ENCODE results near the gene TMBIM1.
"Not testable (repeated sequence)": the region's sequence is repeated elsewhere in the genome, so short reads cannot be mapped to it uniquely, and the experiment has no call there.

Gene TMBIM1

DNA sequence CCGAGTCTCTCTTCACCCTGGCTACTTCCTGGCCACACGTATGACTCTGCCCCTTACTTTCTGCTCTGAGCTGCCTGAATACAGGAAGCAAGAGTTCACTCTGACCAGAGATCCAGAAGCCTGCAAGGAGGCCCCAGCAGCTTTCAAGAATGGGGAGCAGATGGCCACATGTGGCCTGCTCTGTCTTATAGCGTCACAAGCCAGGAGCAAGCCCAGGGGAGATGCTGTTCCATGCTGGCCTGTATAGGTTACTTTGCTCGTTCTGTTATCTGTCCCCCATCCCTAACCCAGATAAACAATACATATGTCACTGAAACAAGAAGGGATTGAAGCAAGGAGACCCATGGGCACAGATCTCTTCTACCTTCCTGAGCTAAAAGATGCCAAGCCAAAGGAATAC is 17.7 kb downstream of the TMBIM1 start:
- FAIRE-seq (no peak), DNase-seq (ENCODE audit: extremely low spot score, insufficient read length, low read depth) (no peak)

DNA sequence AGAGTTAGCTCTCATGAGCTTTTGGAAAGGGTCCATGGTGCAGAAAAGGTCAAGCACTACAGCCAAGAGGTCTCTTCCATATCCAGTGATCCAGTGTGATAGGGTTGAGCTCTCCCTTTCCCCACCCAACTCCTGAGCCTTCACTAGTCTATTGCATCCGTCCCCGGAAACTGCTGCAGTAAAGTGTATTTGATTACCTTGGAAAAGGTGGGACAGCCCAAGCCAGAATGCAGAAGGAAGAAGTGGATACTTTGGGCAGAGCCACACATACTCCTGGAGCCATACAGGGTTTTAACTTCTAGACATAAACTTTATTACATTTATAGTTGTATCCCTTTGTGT is 18.4 kb downstream of the TMBIM1 start:
- DNase-seq (ENCODE audit: extremely low spot score, insufficient read length, low read depth), result no peak
- FAIRE-seq, result no peak

DNA sequence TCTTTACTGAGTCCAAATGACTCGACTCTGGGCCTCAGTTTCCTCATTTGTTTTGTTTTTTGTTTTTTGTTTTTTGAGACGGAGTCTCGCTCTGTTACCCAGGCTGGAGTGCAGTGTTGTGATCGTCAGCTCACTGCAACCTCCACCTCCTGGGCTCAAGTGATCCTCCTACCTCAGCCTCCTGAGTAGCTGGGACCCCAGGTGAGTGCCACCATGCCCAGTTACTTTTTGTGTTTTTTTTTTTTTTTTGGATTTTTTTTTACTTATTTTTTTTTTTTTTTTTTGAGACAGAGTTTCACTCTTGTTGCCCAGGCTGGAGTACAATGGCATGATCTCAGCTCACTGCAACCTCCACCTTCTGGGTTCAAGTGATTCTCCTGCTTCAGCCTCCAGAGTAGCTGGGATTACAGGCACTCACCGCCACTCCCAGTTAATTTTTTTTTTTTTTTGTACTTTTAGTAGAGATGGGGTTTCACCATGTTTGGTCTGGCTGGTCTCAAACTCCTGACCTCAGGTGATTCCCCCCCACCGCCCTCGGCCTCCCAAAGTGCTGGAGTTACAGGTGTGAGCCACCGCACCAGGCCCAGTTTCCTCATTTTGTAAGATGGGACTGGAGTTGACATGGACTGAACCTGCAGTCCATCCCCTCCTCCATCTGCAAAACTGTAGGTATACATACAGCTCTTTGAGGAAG is 18.9 kb downstream of the TMBIM1 start:
- not testable (repeated sequence) for FAIRE-seq

DNA sequence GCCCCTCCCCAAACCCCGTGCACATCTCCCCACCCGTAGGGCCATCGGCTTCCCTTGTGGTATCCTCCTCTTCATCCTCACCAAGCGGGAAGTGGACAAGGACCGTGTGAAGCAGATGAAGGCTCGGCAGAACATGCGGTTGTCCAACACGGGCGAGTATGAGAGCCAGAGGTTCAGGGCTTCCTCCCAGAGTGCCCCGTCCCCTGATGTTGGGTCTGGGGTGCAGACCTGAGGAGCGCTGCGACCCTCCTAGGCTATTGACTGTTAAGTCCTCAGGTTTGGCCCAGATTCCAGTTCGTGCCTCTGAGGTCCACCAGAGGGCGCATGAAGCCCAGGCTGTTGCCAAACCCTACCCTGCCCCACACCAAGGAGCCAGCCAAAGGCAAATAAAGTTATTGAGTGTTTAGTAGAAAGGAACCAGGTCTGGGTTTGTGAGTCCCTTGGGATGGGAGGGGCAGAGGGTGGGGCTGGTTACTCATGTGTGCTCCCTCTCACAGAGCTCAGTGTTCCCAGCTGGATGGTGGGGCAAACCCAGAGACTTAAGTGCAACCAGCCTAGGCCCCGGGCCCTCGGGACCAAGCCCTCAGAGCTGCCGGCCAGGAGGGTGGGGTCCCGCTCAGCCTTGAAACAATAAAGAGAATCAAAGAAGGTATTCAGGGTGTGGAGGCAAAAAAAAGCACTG is 19.6 kb downstream of the TMBIM1 start:
- peak; percentile 86 for FAIRE-seq
- no peak for DNase-seq (ENCODE audit: extremely low spot score, insufficient read length, low read depth)

More for the DNA sequence above, 18.9 kb downstream of the TMBIM1 start:
- not testable (repeated sequence) for DNase-seq (ENCODE audit: extremely low spot score, insufficient read length, low read depth)

DNA sequence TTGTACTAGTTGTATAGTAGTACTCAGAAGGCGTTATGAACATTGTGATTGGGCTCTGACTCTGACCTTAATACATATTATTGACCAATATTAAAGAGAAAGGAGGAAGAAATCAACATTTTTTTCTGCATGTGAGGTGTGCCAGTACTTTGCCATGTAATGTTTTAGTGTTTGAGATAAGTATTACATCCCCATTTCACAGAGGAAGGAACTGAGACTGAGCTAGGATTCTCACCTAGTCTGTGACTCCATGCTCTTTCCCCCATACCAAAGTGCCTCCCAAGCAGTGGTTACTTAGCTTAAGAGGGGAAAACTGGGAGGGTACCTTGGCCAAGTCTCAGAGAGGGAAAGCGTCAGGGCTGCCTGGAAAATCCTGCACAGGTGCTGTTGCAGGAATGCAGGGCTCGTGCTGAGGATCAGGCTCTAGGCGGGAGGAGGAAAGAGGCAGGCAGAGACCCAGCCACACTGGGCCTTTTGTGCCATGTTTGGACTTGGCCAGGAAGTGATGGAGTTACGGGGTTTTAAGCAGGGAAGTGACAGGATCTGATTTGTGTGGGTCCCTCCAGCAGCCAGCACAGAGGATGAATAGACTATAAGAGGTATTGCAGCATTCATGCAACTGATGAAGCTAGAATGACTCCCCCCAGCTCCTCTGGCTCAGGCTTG is 20.3 kb downstream of the TMBIM1 start:
- no peak for DNase-seq (ENCODE audit: extremely low spot score, insufficient read length, low read depth)
- FAIRE-seq, result no peak

DNA sequence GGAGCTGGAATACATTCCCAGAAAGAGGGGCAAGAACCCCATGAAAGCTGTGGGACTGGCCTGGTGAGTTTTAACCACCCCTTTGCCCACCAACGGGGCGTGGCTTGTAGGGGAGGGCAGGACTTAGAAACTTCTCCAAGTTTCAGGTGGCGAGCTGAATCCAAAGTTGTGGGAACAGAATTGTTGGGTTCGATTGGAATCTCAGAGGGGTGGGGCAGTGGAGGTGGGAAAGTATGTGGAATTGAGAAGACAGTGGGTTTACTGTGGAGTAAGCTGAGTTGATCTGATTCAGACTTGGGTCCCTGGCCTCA is 20.9 kb downstream of the TMBIM1 start:
- no peak for DNase-seq (ENCODE audit: extremely low spot score, insufficient read length, low read depth)

DNA sequence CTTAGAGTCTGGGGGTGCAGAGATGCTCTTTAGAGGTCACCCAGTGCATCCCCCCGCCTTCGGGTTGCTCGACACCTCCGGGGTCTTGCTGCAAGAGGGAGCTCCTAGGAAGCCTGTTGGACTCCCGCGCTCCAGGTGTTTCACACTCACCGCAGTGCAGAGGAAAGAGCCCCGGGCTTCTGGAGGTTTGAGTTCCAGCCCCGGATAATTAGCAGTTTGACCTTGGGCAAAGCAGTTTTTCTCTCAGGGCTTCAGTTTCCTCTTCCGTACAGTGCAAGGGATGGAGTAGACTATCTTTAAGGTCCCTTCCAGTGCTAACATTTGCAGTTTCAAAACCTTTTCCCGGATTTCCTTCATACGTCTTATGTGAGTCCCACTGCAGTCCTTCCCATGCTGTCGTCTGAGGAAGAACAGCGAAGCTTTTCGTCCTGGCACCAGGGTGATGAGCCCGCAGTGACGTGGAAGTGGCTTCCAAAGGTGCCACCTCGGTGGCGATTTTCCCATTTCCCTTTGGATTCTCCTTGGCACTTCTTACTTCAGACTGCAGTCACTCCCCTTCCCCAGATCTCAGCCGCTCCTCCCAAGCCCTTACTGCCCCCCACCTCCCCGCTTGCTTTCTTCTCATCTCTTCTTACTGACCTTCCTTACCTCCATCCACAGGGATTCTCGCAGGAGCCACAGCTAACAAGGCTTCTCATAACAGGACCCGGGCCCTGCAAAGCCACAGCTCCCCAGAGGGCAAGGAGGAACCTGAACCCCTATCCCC is 21.4 kb downstream of the TMBIM1 start:
- no peak for FAIRE-seq
- DNase-seq (ENCODE audit: extremely low spot score, insufficient read length, low read depth), result no peak

More for the DNA sequence above, 20.9 kb downstream of the TMBIM1 start:
- no peak for FAIRE-seq

DNA sequence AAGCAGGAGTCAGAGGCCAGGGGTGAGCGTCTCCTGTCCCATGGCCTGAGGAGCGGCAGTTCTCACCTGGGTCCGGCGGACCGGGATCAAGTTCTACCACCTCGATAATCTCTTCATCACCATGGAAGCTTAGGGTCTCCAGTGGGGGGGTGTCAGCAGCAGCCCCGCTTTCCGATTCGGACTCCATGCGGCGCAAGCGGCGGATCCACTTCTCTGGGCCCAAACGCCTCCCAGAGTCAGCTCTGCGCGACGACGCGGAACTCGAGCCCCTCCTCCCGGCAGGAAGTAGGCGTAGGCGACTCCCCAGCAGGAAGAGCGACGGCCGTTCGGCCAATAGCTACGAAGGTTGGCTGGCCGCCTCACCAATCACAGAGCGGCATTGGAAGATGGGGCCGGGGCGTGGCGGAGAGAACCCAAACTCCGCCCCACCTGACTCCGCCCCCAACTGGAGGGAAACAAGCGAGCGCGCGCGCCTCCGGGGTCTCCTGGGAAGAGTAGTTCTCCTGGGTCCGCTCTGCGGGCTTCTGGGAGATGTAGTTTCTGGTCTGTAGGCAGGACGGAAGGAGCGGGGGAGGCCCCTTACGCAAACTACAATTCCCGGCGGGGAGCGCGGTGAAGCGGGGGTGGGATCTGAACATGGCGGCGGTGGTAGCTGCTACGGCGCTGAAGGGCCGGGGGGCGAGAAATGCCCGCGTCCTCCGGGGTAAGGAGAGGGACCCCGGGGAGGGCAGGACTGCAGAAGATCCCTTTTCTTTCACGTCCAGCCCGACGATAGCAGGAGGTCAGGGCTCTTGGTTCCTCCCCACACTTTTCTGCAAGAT is 22.2 kb downstream of the TMBIM1 start, which contains the start of the genes AAMP and PNKD:
Gene AAMP, minus strand, starts transcription at position 238 of the 821 bp plus-strand sequence. Its CDS starts 51 bp downstream, at position 187.
Gene PNKD, plus strand, starts transcription at position 620 of the 821 bp plus-strand sequence. Its CDS starts 17 bp downstream, at position 637.
- peak; percentile 99 for FAIRE-seq

DNA sequence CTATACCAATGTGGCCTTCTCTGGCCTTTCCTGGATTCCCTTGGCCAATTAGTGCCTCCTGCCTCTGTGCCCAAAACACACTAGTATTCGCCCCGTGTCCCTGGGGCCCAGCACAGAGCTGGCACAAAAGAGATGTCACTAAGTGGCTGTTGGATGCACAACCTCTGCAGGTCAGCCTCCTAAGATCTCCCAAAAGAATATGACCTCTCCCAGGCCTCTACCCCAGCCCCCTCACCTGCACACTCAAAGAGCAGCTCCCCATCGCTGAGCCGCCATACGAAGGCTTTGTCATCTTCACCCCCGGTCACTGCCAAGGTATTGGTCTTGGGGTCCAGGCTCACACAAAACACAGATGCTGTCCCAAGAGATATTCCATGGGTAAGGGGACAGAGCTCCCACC is 25.0 kb downstream of the TMBIM1 start:
- DNase-seq (ENCODE audit: extremely low spot score, insufficient read length, low read depth) (no peak), FAIRE-seq (no peak)

More for the DNA sequence above, 22.2 kb downstream of the TMBIM1 start, which contains the start of the genes AAMP and PNKD:
- DNase-seq (ENCODE audit: extremely low spot score, insufficient read length, low read depth), result peak; percentile 98

DNA sequence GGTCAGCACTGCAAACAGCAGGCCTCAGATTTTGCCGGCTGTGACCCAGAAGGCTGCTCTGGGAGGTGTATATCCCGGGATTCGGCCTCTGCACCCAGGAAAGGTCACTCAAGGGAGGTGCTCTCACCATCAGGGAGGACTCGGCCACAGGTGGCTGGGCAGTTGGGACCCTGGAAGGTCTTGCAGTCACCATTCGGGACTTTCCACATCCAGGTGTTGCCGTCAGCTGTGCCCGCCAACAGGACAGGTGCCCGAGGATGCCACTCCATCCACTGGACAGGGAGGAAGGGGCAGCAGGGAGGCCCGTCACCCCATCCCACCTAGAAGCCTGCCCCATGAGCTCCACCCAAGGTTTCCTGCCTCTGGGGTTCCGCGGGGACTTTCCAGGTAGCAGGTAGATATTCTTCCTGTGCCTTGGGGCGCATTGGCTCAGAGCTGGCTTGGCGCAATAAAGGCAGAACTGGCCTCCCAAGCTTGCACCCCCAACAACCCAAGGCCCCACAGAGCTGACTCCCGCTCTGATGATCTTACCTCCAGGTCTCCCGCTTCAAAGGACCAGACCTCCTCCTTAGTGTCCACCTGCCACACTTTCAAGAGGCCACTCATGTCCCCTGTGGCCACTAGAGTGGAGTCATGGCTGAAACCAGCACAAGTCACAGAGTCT is 25.9 kb downstream of the TMBIM1 start:
- DNase-seq (ENCODE audit: extremely low spot score, insufficient read length, low read depth) (no peak), FAIRE-seq (no peak)

DNA sequence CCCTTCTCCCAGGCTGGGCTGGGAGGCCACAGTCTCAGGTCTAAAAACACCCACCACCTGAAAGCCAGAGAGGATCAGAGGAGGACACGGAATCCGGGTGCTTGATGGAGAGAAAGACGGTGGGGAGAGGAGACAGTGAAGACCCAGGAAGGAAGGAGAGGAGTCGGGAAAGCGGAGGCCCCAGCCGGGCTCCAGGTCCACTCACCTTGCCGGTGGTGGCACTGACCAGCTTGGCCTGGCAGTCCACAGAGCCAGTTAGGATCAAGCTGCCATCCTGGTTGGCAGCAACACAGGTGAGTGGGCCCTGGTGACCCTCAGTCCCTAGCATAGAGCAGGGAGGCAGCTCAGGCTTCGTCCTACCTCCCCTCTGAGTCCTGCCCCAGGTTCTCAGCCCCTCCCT is 26.7 kb downstream of the TMBIM1 start:
- DNase-seq (ENCODE audit: extremely low spot score, insufficient read length, low read depth) (no peak), FAIRE-seq (no peak)

DNA sequence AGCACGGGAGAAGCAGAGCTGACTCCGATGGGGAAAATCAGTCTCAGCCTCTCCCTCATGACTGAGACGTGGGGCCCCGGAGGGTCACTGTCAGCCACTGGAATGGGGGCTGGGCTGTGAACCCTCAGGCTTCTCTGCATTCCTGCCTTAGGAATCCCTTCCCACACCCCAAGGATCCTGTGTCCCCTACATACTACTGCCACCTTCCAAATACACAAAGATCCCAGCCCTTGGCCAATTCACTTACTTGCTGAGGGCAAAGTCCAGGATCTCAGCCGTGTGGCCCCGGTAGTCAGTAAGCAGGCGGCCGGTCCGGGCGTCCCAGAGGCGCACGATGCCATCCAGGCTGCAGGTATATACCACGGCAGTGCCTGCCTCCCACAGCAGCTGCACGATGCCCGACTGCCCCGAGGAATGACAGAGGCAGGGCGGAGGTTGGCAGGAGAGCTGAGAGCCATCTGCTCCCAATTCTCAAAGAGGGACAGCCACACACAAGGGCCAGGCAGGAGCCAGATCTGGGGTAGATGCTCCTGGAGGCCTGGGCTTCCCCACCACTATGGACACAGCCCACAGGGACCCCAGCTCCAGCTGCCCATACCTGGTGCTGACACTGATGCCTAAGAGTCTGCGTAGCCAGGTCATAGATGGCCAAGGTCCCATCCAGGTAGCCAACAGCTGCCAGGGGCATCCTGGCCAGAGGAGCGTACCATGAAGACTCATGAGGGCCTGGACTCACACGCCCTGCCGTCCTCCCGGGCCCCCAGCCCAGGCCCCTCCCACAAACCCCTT is 27.3 kb downstream of the TMBIM1 start:
- DNase-seq (ENCODE audit: extremely low spot score, insufficient read length, low read depth) (no peak), FAIRE-seq (no peak)

DNA sequence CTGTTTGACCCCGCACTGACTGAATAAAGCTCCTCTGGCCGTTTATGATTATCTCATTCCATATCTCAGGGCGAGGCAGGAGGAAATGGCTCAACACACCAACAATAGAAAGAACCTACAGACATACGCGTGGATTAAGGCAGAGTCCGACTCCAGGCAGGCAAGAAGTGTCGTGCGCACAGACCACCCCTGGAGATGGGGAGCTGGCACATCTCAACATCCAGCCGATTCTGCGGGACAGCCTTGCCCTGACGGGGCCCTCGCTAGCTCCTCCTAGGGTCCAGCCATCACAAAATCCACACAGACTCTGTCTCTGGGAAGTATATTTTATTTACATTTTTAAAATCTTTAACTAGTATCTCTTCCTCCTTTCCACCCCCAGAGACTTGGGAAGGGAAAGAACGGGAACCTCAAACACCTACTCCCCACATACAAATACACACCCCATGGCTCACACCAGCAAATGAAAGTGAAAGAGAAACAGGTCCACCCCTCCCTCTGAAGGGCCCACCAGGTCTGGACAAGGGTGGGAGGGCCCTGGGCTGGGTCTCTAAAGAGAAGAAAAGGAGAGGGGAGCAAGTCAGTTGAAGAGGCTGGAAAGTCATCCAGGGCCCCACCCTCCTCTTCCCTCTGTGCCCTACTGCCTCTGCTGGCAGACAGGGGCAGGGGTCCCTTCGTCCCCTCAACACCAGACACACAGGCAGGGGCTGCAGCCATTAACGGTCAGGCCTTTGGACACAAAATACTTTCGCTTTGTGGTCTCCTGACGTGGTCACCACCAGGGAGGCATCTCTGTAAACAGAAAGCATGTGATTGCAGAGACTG is 28.3 kb downstream of the TMBIM1 start:
- DNase-seq (ENCODE audit: extremely low spot score, insufficient read length, low read depth), result no peak
- FAIRE-seq, result no peak

DNA sequence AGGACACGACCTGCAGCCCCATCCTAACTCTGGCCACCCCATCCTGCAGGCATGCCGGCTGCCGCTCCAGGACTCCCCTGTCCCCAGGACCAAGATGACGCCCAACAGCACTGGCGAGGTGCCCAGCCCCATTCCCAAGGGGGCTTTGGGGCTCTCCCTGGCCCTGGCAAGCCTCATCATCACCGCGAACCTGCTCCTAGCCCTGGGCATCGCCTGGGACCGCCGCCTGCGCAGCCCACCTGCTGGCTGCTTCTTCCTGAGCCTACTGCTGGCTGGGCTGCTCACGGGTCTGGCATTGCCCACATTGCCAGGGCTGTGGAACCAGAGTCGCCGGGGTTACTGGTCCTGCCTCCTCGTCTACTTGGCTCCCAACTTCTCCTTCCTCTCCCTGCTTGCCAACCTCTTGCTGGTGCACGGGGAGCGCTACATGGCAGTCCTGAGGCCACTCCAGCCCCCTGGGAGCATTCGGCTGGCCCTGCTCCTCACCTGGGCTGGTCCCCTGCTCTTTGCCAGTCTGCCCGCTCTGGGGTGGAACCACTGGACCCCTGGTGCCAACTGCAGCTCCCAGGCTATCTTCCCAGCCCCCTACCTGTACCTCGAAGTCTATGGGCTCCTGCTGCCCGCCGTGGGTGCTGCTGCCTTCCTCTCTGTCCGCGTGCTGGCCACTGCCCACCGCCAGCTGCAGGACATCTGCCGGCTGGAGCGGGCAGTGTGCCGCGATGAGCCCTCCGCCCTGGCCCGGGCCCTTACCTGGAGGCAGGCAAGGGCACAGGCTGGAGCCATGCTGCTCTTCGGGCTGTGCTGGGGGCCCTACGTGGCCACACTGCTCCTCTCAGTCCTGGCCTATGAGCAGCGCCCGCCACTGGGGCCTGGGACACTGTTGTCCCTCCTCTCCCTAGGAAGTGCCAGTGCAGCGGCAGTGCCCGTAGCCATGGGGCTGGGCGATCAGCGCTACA is 29.4 kb downstream of the TMBIM1 start:
- FAIRE-seq (no peak), DNase-seq (ENCODE audit: extremely low spot score, insufficient read length, low read depth) (no peak)

DNA sequence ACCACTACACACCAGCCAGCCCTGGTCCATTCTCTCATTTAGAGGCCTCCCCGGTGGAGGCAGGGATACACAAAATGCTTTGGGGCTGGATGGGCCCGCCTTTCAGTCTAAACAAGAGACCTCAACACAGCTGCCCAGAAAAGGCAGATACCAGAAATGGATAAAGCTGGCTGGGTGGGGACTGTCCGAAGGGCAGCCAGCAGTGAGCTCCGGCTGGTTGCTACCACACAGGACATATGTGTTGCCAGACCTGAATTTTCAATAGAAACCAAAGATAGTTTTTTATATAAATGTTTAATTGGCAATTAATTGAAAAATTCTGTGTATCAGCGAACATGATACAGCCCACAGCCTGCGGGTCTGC is 30.1 kb downstream of the TMBIM1 start:
- no peak for FAIRE-seq

DNA sequence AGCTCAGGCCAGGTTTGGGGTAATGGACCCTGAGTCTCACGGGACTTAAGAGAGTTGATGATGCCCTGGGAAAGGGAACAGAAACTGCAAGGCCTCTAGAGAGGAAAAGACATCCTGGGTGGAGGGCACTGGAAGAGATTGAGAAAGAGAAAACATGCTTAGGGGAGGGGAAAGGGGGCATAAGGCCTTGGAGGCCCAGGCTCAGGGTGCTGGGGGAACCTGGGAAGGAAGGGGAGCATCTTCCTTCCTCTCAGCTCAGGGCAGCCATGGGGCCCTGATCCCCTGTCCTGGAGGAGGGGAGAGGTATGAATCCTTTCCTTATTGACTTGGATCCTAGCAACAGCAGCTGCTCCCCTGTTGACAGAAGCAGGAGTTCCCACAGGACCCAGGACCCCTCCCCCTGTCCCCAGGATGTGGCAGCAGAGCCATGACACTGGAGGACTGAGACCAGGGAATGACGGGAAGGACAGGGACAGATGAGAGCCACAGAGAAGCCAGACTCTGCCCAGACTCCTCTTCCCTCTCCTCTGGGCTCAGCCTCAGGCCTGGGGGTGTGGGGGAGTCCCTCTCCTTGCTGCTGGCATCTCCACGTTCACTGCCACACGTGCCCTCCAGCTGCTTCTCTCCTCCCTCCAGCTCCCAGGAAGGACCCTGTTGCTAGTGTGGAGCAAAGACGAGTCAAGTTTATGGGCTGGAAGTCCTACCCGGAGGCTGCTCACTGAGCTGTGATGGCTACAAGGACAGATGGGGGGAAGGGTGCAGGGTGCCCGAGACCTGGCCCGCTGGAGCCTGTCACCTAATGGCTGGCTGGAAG is 30.7 kb downstream of the TMBIM1 start:
- FAIRE-seq (no peak), DNase-seq (ENCODE audit: extremely low spot score, insufficient read length, low read depth) (no peak)

More for the DNA sequence above, 30.1 kb downstream of the TMBIM1 start:
- DNase-seq (ENCODE audit: extremely low spot score, insufficient read length, low read depth), result no peak

Data from GM18507 (cell line).